AG09309 (cell line): ENCODE data around the gene TAF3.

ENCODE experiments used
- DNase-seq: peaks from one replicate; pipeline ENCODE4 v3.0.0-alpha.2; 2010; ENCODE audit warnings: low read depth
- H3K4me3 ChIP-seq: 2 replicates; pipeline ENCODE4 v1.5.1; 2011; ENCODE audit warnings: mild to moderate bottlenecking, low read depth, low read length, moderate library complexity; ENCODE audit not compliant: control insufficient read depth
- TF ChIP-seq, protein P1 (sequence below): IDR thresholded peaks from 2 replicates; pipeline ENCODE4 v1.5.1; 2011; ENCODE audit warnings: mild to moderate bottlenecking, low read depth, low read length, inconsistent platforms; ENCODE audit not compliant: insufficient read depth, control insufficient read depth; ENCODE audit errors: missing control alignments

The TAF3 gene

GRCh38 chr10:7957591-7957990 is 139.3 kb downstream of the TAF3 start:
- TF ChIP-seq, protein P1, sequence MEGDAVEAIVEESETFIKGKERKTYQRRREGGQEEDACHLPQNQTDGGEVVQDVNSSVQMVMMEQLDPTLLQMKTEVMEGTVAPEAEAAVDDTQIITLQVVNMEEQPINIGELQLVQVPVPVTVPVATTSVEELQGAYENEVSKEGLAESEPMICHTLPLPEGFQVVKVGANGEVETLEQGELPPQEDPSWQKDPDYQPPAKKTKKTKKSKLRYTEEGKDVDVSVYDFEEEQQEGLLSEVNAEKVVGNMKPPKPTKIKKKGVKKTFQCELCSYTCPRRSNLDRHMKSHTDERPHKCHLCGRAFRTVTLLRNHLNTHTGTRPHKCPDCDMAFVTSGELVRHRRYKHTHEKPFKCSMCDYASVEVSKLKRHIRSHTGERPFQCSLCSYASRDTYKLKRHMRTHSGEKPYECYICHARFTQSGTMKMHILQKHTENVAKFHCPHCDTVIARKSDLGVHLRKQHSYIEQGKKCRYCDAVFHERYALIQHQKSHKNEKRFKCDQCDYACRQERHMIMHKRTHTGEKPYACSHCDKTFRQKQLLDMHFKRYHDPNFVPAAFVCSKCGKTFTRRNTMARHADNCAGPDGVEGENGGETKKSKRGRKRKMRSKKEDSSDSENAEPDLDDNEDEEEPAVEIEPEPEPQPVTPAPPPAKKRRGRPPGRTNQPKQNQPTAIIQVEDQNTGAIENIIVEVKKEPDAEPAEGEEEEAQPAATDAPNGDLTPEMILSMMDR: no peak
- no peak overlapping the region for H3K4me3 ChIP-seq
- no peak for DNase-seq

GRCh38 chr10:7958442-7958841 is 140.1 kb downstream of the TAF3 start:
- DNase-seq: no peak
- no peak overlapping the region for H3K4me3 ChIP-seq
- TF ChIP-seq, protein P1: no peak

- TF ChIP-seq, protein P1: no peak
- DNase-seq: no peak
- no peak overlapping the region for H3K4me3 ChIP-seq
Measured at GRCh38 chr10:7960108-7960507, 141.8 kb downstream of the TAF3 start.

DNA sequence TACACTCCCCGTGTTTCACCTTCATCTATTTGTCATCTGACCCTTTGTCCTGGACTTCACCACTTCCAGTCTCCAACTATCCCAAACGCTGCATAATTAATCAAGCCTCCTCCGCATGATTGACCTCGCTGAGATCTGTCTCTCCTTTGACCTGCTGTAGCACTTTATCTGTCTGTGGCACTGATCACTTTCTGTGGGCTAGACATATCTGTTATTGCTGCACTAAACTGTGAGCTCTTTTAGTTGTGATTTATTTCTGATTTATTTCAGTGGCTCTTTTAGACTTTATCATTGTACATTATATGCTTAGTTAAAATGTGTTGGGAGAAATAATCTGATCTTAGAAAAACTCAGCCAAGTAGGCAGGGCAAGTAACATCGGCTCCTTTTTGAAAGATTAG is 144.3 kb downstream of the TAF3 start:
- H3K4me3 ChIP-seq: no peak overlapping the region
- no peak for DNase-seq
- TF ChIP-seq, protein P1: no peak

- H3K4me3 ChIP-seq: no peak overlapping the region
- no peak for DNase-seq
- TF ChIP-seq, protein P1: no peak
Measured at GRCh38 chr10:7965457-7965856, 147.2 kb downstream of the TAF3 start.

DNA sequence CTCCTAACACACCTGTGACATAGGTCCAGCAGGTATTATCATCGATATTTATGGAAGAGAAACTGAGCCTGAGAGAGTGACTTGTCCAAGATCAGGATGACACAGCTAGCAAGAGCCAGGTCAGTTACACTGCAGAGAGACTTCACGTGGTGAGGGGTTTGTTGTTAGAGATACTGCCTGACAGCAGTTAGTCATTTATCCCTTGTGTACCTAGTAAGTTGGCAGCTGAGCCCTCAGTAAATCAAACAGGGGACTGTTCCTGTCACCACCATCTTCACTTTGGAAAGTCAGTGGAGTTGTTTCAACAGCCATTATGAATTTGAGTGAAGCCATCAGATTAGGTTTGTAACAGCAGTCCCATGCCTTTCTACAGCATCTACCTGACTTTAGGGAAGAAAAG is 148.7 kb downstream of the TAF3 start:
- DNase-seq: no peak
- H3K4me3 ChIP-seq: no peak overlapping the region
- TF ChIP-seq, protein P1: no peak
